ENCODE data around the gene CLSTN1.

The CLSTN1 gene

GRCh38 chr1:9782897-9783296 is 40.9 kb downstream of the CLSTN1 start:
- H3K4me3 ChIP-seq (ENCODE audit: low read depth, low read length), result no peak overlapping the region
- H3K27me3 ChIP-seq, result no peaks in the 10 kb centered on the region
- DNase-seq, result no peak
- no peaks in the 10 kb centered on the region for H3K36me3 ChIP-seq
- TF ChIP-seq CTCF (IDR thresholded peaks at IDR 0.05; ENCODE audit: low read depth, low read length), result no peak
- H3K9me3 ChIP-seq, result no peaks in the 10 kb centered on the region
- H3K4me1 ChIP-seq, result no peaks in the 10 kb centered on the region

- Histone ChIP-seq H3K27me3 (no peaks in the 10 kb centered on the region), H3K4me1 (no peaks in the 10 kb centered on the region), H3K9me3 (no peaks in the 10 kb centered on the region), H3K4me3 (ENCODE audit: low read depth, low read length) (no peak overlapping the region), H3K36me3 (no peaks in the 10 kb centered on the region)
- DNase-seq, result no peak
- no peak for TF ChIP-seq CTCF (IDR thresholded peaks at IDR 0.05; ENCODE audit: low read depth, low read length)
These were observed 41.5 kb downstream of the CLSTN1 start for GRCh38 chr1:9782116-9782751.

- H3K36me3 ChIP-seq, result no peaks in the 10 kb centered on the region
- H3K4me1 ChIP-seq, result no peaks in the 10 kb centered on the region
- TF ChIP-seq CTCF (IDR thresholded peaks at IDR 0.05; ENCODE audit: low read depth, low read length), result no peak
- H3K27me3 ChIP-seq, result no peaks in the 10 kb centered on the region
- H3K4me3 ChIP-seq (ENCODE audit: low read depth, low read length), result no peak overlapping the region
- H3K9me3 ChIP-seq, result no peaks in the 10 kb centered on the region
- no peak for DNase-seq
These were observed 43.1 kb downstream of the CLSTN1 start for GRCh38 chr1:9780554-9781110.

GRCh38 chr1:9778905-9779304 is 44.9 kb downstream of the CLSTN1 start:
- Histone ChIP-seq H3K4me3 (ENCODE audit: low read depth, low read length) (no peak overlapping the region), H3K36me3 (no peaks in the 10 kb centered on the region), H3K9me3 (no peaks in the 10 kb centered on the region), H3K4me1 (no peaks in the 10 kb centered on the region), H3K27me3 (no peaks in the 10 kb centered on the region)
- TF ChIP-seq CTCF (IDR thresholded peaks at IDR 0.05; ENCODE audit: low read depth, low read length), result no peak
- DNase-seq, result no peak

GRCh38 chr1:9776685-9777084 is 47.1 kb downstream of the CLSTN1 start:
- H3K9me3 ChIP-seq, result no peaks in the 10 kb centered on the region
- H3K27me3 ChIP-seq, result no peaks in the 10 kb centered on the region
- no peaks in the 10 kb centered on the region for H3K4me1 ChIP-seq
- no peak overlapping the region for H3K4me3 ChIP-seq (ENCODE audit: low read depth, low read length)
- no peak for TF ChIP-seq CTCF (IDR thresholded peaks at IDR 0.05; ENCODE audit: low read depth, low read length)
- H3K36me3 ChIP-seq, result no peaks in the 10 kb centered on the region
- no peak for DNase-seq
